Measurements from ENCODE around the gene NCL.

The NCL gene, protein sequence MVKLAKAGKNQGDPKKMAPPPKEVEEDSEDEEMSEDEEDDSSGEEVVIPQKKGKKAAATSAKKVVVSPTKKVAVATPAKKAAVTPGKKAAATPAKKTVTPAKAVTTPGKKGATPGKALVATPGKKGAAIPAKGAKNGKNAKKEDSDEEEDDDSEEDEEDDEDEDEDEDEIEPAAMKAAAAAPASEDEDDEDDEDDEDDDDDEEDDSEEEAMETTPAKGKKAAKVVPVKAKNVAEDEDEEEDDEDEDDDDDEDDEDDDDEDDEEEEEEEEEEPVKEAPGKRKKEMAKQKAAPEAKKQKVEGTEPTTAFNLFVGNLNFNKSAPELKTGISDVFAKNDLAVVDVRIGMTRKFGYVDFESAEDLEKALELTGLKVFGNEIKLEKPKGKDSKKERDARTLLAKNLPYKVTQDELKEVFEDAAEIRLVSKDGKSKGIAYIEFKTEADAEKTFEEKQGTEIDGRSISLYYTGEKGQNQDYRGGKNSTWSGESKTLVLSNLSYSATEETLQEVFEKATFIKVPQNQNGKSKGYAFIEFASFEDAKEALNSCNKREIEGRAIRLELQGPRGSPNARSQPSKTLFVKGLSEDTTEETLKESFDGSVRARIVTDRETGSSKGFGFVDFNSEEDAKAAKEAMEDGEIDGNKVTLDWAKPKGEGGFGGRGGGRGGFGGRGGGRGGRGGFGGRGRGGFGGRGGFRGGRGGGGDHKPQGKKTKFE

DNA sequence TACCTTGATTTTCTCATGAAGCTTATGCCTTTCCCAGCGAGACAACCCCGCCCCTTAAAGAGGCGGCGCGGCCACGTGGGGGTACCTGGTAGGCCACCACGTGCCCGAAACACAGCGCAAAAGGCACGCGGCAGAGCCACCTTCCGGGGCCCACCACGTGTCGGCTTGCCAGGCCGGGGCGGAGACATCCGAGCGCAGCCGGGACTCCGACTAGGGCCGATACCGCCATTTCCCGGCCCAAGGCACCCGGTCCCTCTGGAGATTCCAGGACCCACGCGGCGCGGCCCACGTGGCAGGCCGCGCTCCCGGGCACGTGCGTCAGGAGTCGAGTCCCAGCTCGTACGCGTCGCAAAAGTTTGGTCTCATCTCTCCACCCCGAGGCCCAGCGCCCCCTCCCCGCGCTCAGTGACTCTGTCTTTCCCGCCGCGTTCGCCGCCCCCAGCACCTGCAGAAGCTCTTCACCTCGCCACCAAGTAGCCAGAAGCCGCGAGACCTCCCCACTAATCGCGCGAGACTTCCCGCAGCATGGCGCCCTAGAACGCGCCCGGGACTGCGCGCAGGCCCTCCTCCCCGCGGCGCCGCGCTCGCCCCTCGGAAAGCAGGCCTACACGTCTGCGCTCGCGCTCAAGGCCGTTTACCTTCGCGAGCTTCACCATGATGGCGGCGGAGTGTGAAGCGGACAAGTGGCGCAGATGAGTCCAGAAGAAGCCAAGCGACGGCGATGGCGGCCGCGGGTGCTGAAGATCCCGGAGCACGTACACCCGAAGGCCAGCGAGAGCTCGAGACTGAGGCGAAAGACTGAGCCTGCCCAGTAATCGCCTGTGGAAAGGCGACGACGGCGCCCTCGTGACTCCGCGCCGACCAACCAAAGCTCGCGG lies at the start of gene NCL:
Gene NCL (minus strand): TSS at position 787 of the 878 bp plus-strand sequence. CDS start 131 bp downstream, at position 656.
- peak within 1 kb of the TSS; percentile 99 for H3K4me3 ChIP-seq (ENCODE audit: low read depth, low read length)

GRCh38 chr2:231513746-231514224 lies 49.5 kb upstream of the NCL start:
- peak overlapping the region; percentile 87 for H3K4me3 ChIP-seq (ENCODE audit: low read depth, low read length)

GRCh38 chr2:231512222-231512621 lies 47.9 kb upstream of the NCL start:
- H3K4me3 ChIP-seq (ENCODE audit: low read depth, low read length), result no peak overlapping the region

DNA sequence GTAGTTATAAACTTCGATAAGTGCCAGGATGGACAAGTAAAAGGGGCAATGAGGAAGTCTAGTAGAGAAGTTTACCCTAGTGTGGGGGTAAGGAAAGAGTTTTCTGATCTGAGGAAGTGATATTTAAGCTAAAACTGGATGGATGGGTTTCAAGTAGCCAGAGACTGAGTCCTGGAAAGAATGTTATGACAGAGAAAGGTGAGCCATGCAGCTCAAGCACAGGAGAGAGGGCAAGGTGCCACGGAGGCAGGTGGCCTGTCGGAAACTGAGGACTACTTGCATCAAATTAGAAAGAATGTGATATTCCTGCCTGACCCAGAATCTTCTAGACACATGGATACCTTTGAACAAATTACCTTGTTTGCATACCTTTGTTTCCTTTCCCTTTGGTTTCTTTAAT lies 39.5 kb upstream of the NCL start:
- no peak overlapping the region for H3K4me3 ChIP-seq (ENCODE audit: low read depth, low read length)

- H3K4me3 ChIP-seq (ENCODE audit: low read depth, low read length), result no peak overlapping the region
These were observed 38.3 kb upstream of the NCL start for GRCh38 chr2:231502596-231502995.

- H3K4me3 ChIP-seq (ENCODE audit: low read depth, low read length), result no peak overlapping the region
These were observed 33.4 kb upstream of the NCL start for GRCh38 chr2:231497651-231498050.

- H3K4me3 ChIP-seq (ENCODE audit: low read depth, low read length), result no peak overlapping the region
These were observed 30.4 kb upstream of the NCL start for GRCh38 chr2:231494669-231495068.

- no peak overlapping the region for H3K4me3 ChIP-seq (ENCODE audit: low read depth, low read length)
These were observed 26.5 kb upstream of the NCL start for GRCh38 chr2:231490801-231491200.

DNA sequence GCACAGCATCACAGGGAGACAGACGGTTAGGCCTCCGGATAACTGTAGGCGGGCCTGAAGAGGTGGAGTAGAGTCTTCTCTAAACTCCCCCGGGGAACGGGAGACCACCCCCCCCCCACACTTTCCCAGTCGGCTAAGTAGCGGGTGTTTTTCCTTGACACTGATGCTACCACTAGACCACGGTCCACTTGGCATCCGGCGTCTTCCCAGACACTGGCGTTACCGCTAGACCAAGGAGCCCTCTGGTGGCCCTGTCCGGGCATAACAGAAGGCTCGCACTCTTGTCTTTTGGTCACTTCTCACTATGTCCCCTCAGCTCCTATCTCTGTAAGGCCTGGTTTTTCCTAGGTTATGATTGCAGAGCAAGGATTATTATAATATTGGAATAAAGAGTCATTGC lies 25.7 kb upstream of the NCL start:
- H3K4me3 ChIP-seq (ENCODE audit: low read depth, low read length), result no peak overlapping the region

DNA sequence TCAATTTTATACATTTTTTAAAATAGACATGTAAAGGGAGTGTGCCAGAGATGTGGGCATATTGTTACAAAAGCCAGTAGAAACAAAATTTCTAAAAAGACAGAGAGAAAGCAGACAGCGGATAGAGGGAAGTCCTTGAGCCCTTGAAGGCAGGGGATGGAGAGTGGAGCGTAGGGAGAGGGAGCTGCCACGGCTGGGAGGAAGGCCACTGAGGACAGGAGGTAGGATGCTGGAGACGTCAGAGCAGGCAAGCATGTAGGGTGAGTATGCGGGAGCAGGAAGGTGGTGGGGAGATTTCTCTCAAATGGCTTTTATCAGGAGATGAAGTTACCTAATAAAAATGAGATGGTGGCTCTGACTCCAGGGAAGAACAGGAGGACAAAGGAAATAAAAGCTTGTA lies 24.0 kb upstream of the NCL start:
- no peak overlapping the region for H3K4me3 ChIP-seq (ENCODE audit: low read depth, low read length)

DNA sequence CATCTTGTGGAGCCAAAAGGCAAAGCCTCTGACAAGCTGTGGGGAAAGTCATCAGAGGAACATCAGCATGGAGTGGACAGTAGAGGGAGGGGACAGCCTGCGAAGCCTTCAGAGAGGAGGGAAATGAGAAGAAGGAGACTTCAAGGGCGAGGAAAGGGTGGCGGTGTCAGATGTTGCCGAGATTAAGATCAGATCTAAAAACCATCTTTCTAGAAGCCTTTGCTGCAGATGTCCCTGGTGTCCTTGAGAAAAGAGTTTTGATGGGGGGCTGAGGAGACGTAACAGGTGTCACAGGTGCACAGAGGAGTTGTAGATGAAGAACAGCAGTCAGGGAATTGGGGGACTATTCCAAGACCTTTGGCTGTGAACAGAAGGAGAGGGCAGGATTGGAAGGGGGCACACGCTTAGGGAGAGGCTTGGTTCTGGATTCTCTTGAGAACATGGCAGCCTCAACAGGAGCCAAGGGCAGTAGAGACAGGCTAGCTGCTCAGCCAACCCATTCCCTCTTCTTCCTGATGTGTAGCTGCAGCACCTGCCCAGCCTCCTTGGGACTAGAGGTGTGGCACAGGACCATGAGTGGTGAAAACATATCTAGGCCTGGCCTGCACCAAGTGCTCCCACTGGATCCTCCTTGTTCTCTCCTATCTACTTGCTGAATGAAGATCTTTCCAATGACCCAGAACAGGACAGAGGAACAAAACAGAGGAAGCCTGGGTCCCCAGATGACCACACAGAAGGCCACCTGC lies 22.7 kb upstream of the NCL start:
- no peak overlapping the region for H3K4me3 ChIP-seq (ENCODE audit: low read depth, low read length)

DNA sequence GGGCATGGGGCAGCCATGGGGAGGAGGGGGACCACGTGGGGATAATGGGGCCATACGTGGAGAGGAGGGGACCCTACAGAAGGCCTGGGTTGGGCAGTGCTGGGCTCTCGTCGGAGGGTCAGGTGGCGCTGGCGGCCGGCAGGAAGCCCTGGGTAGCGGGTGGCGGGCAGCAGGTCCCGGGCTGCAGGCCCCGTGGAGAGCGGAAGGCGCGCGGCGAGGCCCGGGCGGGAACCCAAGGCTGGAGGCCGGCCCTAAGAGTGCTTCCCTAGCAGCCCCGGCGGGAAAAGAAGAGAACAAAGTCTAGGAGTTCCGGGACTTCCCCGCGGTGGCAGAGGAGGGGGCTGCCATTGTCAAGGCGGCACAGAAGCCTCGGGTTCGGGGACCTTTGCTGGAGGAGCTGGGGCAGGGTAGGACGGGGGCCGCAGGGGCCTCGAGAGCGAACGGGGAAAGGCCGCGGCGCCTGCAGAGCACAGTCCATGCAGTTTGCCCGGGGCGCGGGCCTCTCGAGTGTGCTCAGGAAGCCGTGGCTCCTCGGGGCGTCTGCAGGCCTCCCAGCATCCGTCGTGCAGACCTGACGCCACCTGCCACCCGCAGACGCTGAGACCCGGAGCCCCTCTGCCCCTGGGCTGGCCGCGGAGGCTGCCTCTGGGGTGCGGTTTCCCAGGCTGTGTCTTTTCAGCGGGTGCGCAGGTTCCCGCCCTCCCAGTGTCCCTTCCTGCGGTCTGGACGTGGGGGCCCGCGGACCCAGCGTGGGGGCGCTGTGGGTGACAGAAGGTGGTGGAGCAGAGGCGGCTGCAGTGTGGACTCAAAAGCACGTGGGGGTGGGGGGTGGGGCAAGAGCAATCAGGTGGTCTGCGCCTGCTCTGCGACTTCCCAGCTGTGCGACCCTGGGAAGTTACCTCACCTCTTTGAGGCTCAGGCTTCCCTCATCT lies 19.4 kb upstream of the NCL start:
- H3K4me3 ChIP-seq (ENCODE audit: low read depth, low read length), result no peak overlapping the region

GRCh38 chr2:231482806-231483391 lies 18.6 kb upstream of the NCL start:
- no peak overlapping the region for H3K4me3 ChIP-seq (ENCODE audit: low read depth, low read length)

GRCh38 chr2:231480781-231481180 lies 16.5 kb upstream of the NCL start:
- no peak overlapping the region for H3K4me3 ChIP-seq (ENCODE audit: low read depth, low read length)

DNA sequence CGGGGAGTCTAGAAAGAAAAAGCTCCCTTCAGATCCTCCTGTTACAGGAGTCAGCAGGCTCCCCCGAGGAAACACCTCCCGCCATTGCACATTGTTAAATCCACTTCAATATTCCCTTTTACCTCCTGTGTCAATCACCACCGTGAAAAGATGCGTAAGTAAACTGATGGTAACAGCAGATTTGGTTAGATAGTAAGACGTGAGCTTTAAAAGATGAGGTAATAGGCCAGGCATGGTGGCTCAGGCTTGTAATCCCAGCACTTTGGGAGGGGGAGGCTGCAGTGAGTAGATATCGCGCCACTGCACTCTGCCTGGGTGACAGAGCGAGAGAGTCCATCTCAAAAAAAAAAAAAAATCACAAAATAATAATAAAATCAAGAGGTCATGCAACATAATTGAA lies 15.2 kb upstream of the NCL start:
- H3K4me3 ChIP-seq (ENCODE audit: low read depth, low read length), result no peak overlapping the region

GRCh38 chr2:231476920-231477319 lies 12.6 kb upstream of the NCL start:
- no peak overlapping the region for H3K4me3 ChIP-seq (ENCODE audit: low read depth, low read length)

DNA sequence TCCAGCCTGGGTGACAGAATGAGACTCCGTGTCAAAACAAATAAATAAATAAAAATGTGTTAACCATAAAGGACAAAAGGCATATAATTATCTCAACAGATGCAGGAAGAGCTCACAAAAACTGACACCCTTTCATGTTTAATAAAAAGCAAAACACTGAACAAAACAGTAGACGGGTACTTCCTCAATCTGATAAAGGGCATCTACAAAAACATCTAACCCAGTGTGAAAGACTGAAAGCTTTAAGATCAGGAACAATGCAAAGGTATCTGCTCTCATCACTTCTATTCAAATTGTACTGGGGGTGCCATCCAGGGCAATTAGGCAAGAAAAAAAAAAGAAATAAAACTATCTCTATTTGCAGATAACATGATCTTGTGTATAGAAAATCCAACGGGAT lies 11.7 kb upstream of the NCL start:
- H3K4me3 ChIP-seq (ENCODE audit: low read depth, low read length), result no peak overlapping the region

DNA sequence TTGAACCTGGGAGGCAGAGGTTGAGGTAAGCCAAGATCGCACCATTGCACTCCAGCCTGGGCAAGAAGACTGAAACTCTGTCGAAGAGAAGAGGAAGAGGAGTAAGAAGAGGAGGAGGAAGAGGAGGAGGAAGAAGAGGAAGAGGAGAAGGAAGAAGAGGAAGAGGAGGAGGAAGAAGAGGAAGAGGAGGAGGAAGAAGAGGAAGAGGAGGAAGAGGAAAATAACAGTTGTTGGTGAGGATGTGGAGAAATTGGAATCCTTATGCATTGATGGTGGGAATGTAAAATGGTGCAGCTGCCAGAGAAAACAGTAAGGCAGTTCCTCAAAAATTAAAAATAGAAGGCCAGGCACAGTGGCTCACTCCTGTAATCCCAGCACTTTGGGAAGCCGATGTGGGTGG lies 8.5 kb upstream of the NCL start:
- no peak overlapping the region for H3K4me3 ChIP-seq (ENCODE audit: low read depth, low read length)

- no peak overlapping the region for H3K4me3 ChIP-seq (ENCODE audit: low read depth, low read length)
These were observed 6.1 kb upstream of the NCL start for GRCh38 chr2:231470246-231470900.

Measured in iPS-11a (cell line).